BJ (cell line): ENCODE results near the gene PKMYT1. TPM values are rescaled to one million over a fixed set of nuclear protein-coding genes. Genes with fewer than 3 reads are reported as not detected.

Experiments used
- CTCF ChIA-PET: fragments of 350-600 bp; formaldehyde crosslinking; extraction: SDS; loops from one replicate; lab custom pipeline; 2021; ENCODE audit warnings: antibody characterized with exemption, inconsistent platforms; lab: Yijun Ruan, JAX
- POLR2A ChIA-PET: fragments of 300-600 bp; sonication (Branson Sonifier 250); formaldehyde crosslinking; extraction: SDS; loops from one replicate; lab custom pipeline; 2021; ENCODE audit warnings: antibody characterized with exemption; lab: Charles Lee
- DNase-seq: peaks from one replicate; pipeline ENCODE4 v3.0.0-alpha.2; 2011; ENCODE audit warnings: low read depth
- H3K27me3 ChIP-seq: 2 replicates; pipeline ENCODE4 v1.6.0; 2011; ENCODE audit warnings: low read length; ENCODE audit not compliant: control insufficient read depth, insufficient read depth
- H3K36me3 ChIP-seq: 2 replicates; pipeline ENCODE4 v1.5.1; 2011; ENCODE audit warnings: low read length; ENCODE audit not compliant: control insufficient read depth, insufficient read depth
- H3K4me3 ChIP-seq: 2 replicates; pipeline ENCODE4 v1.5.1; 2011; ENCODE audit warnings: low read depth, mild to moderate bottlenecking, control low read depth, low read length
- polyA plus RNA-seq: library from polyadenylated mRNA; depleted of rRNA; stranded (reverse); fragments of >200 nt; gene quantifications from 2 replicates; pipeline ENCODE4 v1.2.3, GENCODE V29; 2011
- TF ChIP-seq, protein P1 (sequence below): IDR thresholded peaks from 2 replicates; pipeline ENCODE4 v1.5.1; 2011; ENCODE audit warnings: low read depth, mild to moderate bottlenecking, control low read depth, inconsistent platforms, low read length, moderate library complexity; ENCODE audit not compliant: insufficient read depth

PKMYT1 gene
- polyA plus RNA-seq, 1 experiment = 6.9 TPM

DNA sequence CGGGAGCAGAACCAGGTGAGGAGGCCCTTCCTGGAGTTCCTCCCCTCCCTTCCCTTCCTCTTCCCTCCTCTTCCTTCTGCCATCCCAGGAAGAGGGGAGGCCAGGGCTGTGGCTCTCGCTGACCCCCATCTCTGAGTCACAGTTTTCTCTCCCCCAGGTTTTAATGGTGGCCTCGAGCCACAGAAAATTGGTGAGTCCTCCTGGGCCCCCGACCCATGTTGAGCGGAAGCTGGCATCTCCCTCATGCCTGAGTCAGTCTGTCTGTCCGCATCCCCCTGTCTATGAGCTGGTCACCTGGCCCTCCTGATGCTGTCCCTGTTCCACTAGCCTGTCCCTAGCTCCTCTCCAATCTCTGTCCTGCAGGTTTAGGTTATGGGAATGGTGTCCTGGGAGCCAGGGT, 19.7 kb upstream of the PKMYT1 start:
- ChIA-PET CTCF (interaction anchor here (0.8 to 2.0 kb wide), 3 partner anchors 19 to 31 kb away, joined by 3 to 8 read pairs (median 4); no protein-coding TSS in a partner anchor), POLR2A (no interaction called here)
- peaks cover 7% of the 10 kb centered on the region for H3K27me3 ChIP-seq
- no peak overlapping the region for H3K4me3 ChIP-seq
- DNase-seq = no peak
- H3K36me3 ChIP-seq = no peaks in the 10 kb centered on the region
- TF ChIP-seq, protein P1, sequence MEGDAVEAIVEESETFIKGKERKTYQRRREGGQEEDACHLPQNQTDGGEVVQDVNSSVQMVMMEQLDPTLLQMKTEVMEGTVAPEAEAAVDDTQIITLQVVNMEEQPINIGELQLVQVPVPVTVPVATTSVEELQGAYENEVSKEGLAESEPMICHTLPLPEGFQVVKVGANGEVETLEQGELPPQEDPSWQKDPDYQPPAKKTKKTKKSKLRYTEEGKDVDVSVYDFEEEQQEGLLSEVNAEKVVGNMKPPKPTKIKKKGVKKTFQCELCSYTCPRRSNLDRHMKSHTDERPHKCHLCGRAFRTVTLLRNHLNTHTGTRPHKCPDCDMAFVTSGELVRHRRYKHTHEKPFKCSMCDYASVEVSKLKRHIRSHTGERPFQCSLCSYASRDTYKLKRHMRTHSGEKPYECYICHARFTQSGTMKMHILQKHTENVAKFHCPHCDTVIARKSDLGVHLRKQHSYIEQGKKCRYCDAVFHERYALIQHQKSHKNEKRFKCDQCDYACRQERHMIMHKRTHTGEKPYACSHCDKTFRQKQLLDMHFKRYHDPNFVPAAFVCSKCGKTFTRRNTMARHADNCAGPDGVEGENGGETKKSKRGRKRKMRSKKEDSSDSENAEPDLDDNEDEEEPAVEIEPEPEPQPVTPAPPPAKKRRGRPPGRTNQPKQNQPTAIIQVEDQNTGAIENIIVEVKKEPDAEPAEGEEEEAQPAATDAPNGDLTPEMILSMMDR = no peak

DNA sequence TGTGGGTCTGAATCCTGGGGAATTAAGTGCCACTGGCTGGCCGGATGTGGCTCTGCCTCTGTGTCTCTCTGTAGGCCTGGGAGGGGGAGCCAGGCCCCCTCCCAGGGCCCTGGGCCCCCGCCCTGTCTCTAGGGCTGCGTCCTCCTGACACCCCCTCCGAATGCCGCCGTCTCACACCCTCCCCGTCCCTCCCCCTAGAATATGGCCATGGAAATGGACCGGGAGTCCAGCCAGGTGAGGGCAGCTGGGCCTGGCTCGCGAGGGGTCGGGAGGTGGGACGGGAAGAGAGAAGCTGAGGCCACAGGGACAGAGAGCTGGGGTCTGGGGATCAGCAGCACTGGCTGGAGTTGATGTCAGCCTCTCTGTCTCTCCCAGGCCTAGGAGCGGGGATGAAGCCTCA, 16.1 kb upstream of the PKMYT1 start:
- TF ChIP-seq, protein P1 = no peak

DNA sequence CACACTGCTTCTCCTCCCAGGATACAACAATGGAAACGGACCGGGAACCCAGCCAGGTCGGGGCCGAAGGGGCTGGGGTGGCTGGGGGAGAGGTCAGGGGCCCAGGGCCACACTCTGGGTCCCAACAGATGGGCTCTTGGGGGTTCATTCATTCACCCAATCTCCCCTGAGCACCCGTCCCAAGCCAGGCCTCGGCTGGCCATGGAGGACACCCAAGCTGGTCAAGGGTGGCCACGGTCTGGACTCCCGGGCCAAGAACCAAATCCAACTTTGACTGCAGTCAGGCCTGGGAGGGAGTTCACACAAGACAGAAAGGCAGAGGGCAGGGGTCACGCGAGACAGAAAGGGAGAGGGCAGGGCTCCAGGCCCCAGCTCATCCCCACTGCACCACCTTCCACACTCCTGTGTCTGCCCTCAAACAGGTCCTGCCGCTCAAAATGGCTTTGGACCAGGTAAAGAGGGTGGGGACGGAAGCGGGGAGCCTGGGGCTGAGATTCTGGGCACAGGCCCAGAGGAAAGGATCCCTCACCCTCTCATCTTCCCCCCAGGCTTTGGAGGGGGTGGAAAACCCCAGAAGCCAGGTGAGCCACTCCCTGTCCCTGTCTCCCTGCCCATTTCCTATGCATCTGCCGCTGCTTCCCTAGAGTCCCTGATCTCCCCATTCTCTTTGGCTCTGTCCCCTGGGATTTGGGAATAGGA, 12.3 kb upstream of the PKMYT1 start:
- peaks cover 10% of the 10 kb centered on the region for H3K27me3 ChIP-seq
- CTCF ChIA-PET = interaction anchor here (1.0 to 1.9 kb wide), 2 partner anchors 8 to 39 kb away, joined by 3 to 5 read pairs; no protein-coding TSS in a partner anchor
- TF ChIP-seq, protein P1 = no peak

More for the DNA sequence above, 16.1 kb upstream of the PKMYT1 start:
- no peak overlapping the region for H3K4me3 ChIP-seq
- POLR2A ChIA-PET = no interaction called here
- H3K27me3 ChIP-seq = peaks cover 7% of the 10 kb centered on the region
- CTCF ChIA-PET = interaction anchor here (1.0 kb wide), 1 partner anchor 32 kb away, joined by 4 read pairs; no protein-coding TSS in a partner anchor
- H3K36me3 ChIP-seq = no peaks in the 10 kb centered on the region
- DNase-seq = no peak

DNA sequence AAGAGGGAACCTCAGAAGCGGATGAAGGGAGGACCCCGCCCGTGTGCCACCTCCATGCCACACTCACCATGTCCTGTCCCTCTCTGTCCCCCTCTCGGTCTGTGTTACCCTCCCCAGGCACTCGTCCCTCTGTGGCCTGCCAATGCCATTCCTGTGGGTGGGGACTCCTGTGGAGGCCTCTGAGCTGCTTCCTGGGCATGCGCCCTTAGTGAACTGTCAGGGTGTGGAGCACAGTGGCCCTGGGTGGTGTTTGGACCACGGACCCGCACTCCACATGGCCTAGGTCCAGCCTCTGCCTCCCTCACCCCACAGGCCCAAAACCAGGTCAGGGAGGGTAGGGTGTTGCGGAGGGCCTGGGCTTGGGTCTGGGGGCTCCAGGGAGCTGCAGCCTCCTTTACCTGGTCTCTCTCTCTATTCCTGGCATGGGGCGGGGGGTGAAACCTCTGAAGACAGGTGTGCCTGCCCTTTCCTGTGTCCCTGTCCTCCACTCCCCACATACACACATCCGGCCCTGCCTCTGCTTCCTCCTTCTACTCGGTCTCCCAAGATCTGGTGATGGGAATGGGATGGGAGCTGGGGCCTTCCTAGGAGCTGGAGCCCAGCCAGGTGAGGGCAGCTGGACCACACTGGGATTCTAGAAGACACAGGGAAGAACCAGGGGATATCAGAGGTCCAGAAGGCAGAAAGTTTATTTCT, 11.5 kb upstream of the PKMYT1 start:
- H3K36me3 ChIP-seq = no peaks in the 10 kb centered on the region
- POLR2A ChIA-PET = no interaction called here
- DNase-seq = no peak
- peaks cover 8% of the 10 kb centered on the region for H3K27me3 ChIP-seq
- TF ChIP-seq, protein P1 = no peak
- CTCF ChIA-PET = interaction anchor here (0.9 to 1.2 kb wide), 3 partner anchors 9 to 40 kb away, joined by 3 to 8 read pairs (median 4); no protein-coding TSS in a partner anchor
- H3K4me3 ChIP-seq = no peak overlapping the region

More for the DNA sequence above, 12.3 kb upstream of the PKMYT1 start:
- no peak for DNase-seq
- Histone ChIP-seq H3K36me3 (no peaks in the 10 kb centered on the region), H3K4me3 (no peak overlapping the region)
- POLR2A ChIA-PET = no interaction called here

DNA sequence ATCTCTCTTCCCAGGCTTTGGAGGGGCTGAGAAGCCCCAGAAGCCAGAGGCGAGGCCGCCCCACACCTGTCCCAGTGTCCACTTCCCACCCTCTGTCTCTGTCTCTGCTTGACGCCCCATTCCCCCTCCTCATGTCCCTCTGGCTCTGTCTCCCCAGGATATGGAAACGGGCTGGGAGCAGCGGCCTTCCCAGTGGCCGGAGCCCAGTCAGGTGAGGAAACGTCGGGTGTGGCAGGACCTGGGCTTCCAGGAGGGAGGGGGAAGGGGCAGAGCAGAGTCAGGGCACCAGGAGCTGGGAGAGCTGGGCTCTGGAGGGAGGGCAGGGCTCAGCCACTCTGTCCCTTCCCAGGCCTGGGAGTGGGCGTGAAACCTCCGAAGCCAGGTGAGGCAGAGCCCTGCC, 10.6 kb upstream of the PKMYT1 start:
- H3K27me3 ChIP-seq = peaks cover 6% of the 10 kb centered on the region
- ChIA-PET POLR2A (no interaction called here), CTCF (interaction anchor here (0.9 to 1.2 kb wide), 2 partner anchors 8 to 38 kb away, joined by 4 to 8 read pairs; no protein-coding TSS in a partner anchor)
- TF ChIP-seq, protein P1 = no peak
- H3K4me3 ChIP-seq = no peak overlapping the region
- H3K36me3 ChIP-seq = no peaks in the 10 kb centered on the region
- no peak for DNase-seq
